PC-9 (cell line): ENCODE data around the gene FOXK1. TPM values are rescaled to one million over a fixed set of nuclear protein-coding genes. Genes with fewer than 3 reads are reported as not detected.
A peak's percentile ranks its signal among the peaks of the same experiment; 100 is the strongest.

Experiments used
- BruUV-seq: library from RNA; stranded (reverse); fragments of 400-500 nt; replicated peaks from 2 replicates; lab custom pipeline; 2021; lab: Mats Ljungman, UMichigan
- CTCF ChIA-PET: fragments of 300-600 bp; sonication (Branson Sonifier 250); formaldehyde crosslinking; loops from one replicate; lab custom pipeline; 2022; ENCODE audit warnings: antibody characterized with exemption; lab: Charles Lee
- POLR2A ChIA-PET: fragments of 300-600 bp; sonication (Branson Sonifier 250); formaldehyde crosslinking; loops from one replicate; lab custom pipeline; 2022; ENCODE audit warnings: antibody characterized with exemption; ENCODE audit not compliant: unreplicated experiment; lab: Charles Lee
- DNase-seq, 2 experiments: peaks; one replicate each; pipeline versions ENCODE4 v3.0.0 to v3.0.0-alpha.2; 2015 to 2022; ENCODE audit warnings: mixed read lengths in 1 of 2
- H2AFZ ChIP-seq: fragments of 200-600 bp; sonication (generic); 2 replicates; pipeline ENCODE4 v1.8.1; 2017; ENCODE audit warnings: antibody characterized with exemption
- H3F3A ChIP-seq: fragments of 200-600 bp; sonication (generic); 2 replicates; pipeline ENCODE4 v1.8.1; 2017; ENCODE audit warnings: antibody characterized with exemption, mild to moderate bottlenecking, low read depth; ENCODE audit not compliant: insufficient read depth
- H3K27ac ChIP-seq: fragments of 200-600 bp; sonication (generic); 2 replicates; pipeline ENCODE4 v1.6.1; 2016; ENCODE audit warnings: mixed run types
- H3K27me3 ChIP-seq: fragments of 200-600 bp; sonication (generic); 2 replicates; pipeline ENCODE4 v1.6.1; 2016; ENCODE audit warnings: low read depth, mixed run types; ENCODE audit not compliant: insufficient read depth
- H3K36me3 ChIP-seq: fragments of 200-600 bp; sonication (generic); 2 replicates; pipeline ENCODE4 v1.6.1; 2016; ENCODE audit warnings: low read depth, mixed run types
- H3K4me1 ChIP-seq: fragments of 200-600 bp; sonication (generic); replicated peaks from 2 replicates; pipeline ENCODE4 v1.6.1; 2016; ENCODE audit warnings: mixed run types; ENCODE audit not compliant: insufficient read depth
- H3K4me2 ChIP-seq: fragments of 200-600 bp; sonication (generic); 2 replicates; pipeline ENCODE4 v1.6.1; 2017; ENCODE audit warnings: mixed run types
- H3K4me3 ChIP-seq: fragments of 200-600 bp; sonication (generic); 2 replicates; pipeline ENCODE4 v1.6.1; 2016; ENCODE audit warnings: mixed run types
- H3K79me2 ChIP-seq: fragments of 200-600 bp; sonication (generic); 2 replicates; pipeline ENCODE4 v1.6.1; 2017; ENCODE audit warnings: low read depth, mixed run types
- H3K9me2 ChIP-seq: fragments of 200-600 bp; sonication (generic); 2 replicates; pipeline ENCODE4 v1.8.1; 2017; ENCODE audit warnings: mild to moderate bottlenecking; ENCODE audit not compliant: insufficient read depth
- H3K9me3 ChIP-seq: fragments of 200-600 bp; sonication (generic); 2 replicates; pipeline ENCODE4 v1.8.1; 2016; ENCODE audit warnings: low read depth; ENCODE audit not compliant: insufficient read depth
- H4K20me1 ChIP-seq: fragments of 200-600 bp; sonication (generic); 2 replicates; pipeline ENCODE4 v1.8.1; 2017; ENCODE audit not compliant: insufficient read depth
- CTCF ChIP-seq: fragments of 200-600 bp; sonication (generic); conservative IDR thresholded peaks from 2 replicates; pipeline ENCODE4 v1.6.1; 2017; ENCODE audit warnings: mixed run types, antibody characterized with exemption, mild to moderate bottlenecking, moderate library complexity
- EZH2 ChIP-seq: fragments of 200-600 bp; sonication (generic); IDR thresholded peaks from 2 replicates; pipeline ENCODE4 v1.8.0; 2017; ENCODE audit warnings: antibody characterized with exemption, low read depth
- intact Hi-C: fragments of 100-400 bp; cut with micrococcal nuclease; formaldehyde crosslinking; loops from one replicate; pipeline ENCODE4 v1.10.0; 2022; ENCODE audit not compliant: unreplicated experiment
- total RNA-seq: library from RNA; stranded (reverse); gene quantifications from 2 replicates; pipeline ENCODE4 v1.2.3, GENCODE V29; 2021

The FOXK1 gene
- total RNA-seq, 1 experiment from 2014 or later = 68.1 TPM

- Histone ChIP-seq H3K27me3 (no peaks in the 10 kb centered on the region), H3K9me2 (no peaks in the 10 kb centered on the region), H3K9me3 (no peaks in the 10 kb centered on the region), H4K20me1 (peaks cover 99% of the 10 kb centered on the region), H3K27ac (peak overlapping the region; percentile 50), H3K36me3 (no peaks in the 10 kb centered on the region), H2AFZ (no peak overlapping the region), H3K79me2 (peaks cover 97% of the 10 kb centered on the region), H3F3A (peaks cover 10% of the 10 kb centered on the region; the same call in 1 of the 2 replicates), H3K4me3 (peak overlapping the region; percentile 42; the same call in 1 of the 2 replicates), H3K4me2 (peak overlapping the region; percentile 53), H3K4me1 (0 out of 2 replicates have a peak, but pooled peaks cover 5% of the 10 kb centered on the region)
- no TSS peak for BruUV-seq
- no peak for TF ChIP-seq EZH2
- no peak for TF ChIP-seq CTCF
- ChIA-PET POLR2A (no interaction called here), CTCF (interaction anchor here (0.6 kb wide), 1 partner anchor 45 kb away, joined by 3 read pairs; no protein-coding TSS in a partner anchor)
- intact Hi-C loops = loop anchor here (1.0 kb wide), 3 partner anchors 20 to 82 kb away; no protein-coding TSS in a partner anchor
- DNase-seq = peak in 1 of 2 experiments; percentile 49
Measured at GRCh38 chr7:4724648-4725013, 42.5 kb downstream of the FOXK1 start.

- POLR2A ChIA-PET = interaction anchor here (0.5 kb wide), 2 partner anchors 24 to 92 kb away, joined by 3 to 5 read pairs; no protein-coding TSS in a partner anchor
- peak; percentile 72 to 88 for DNase-seq
- Histone ChIP-seq H3K4me3 (peak overlapping the region; percentile 42; the same call in 1 of the 2 replicates), H3K27ac (peak overlapping the region; percentile 50), H3K27me3 (no peaks in the 10 kb centered on the region), H3K79me2 (peaks cover 97% of the 10 kb centered on the region), H4K20me1 (peaks cover 99% of the 10 kb centered on the region), H2AFZ (no peak overlapping the region), H3K4me2 (peak overlapping the region; percentile 53), H3K36me3 (no peaks in the 10 kb centered on the region), H3K9me3 (no peaks in the 10 kb centered on the region), H3F3A (peaks cover 8% of the 10 kb centered on the region; the same call in 1 of the 2 replicates), H3K4me1 (0 out of 2 replicates have a peak, but pooled peaks cover 5% of the 10 kb centered on the region), H3K9me2 (no peaks in the 10 kb centered on the region)
- intact Hi-C loops = loop anchor here (1.0 kb wide), 3 partner anchors 19 to 83 kb away; no protein-coding TSS in a partner anchor
- BruUV-seq = TSS peak; percentile 66
- CTCF ChIA-PET = no interaction called here
- TF ChIP-seq EZH2 (no peak), CTCF (no peak)
Measured at GRCh38 chr7:4725014-4725849, 43.1 kb downstream of the FOXK1 start.

GRCh38 chr7:4725850-4726450 is 43.9 kb downstream of the FOXK1 start:
- TSS peak; percentile 26 for BruUV-seq
- Histone ChIP-seq H3K4me3 (peak overlapping the region; percentile 42; the same call in 1 of the 2 replicates), H3K9me2 (no peaks in the 10 kb centered on the region), H3K4me2 (peak overlapping the region; percentile 53), H3K27me3 (no peaks in the 10 kb centered on the region), H3K27ac (peak overlapping the region; percentile 50), H3F3A (peaks cover 8% of the 10 kb centered on the region; the same call in 1 of the 2 replicates), H4K20me1 (peaks cover 99% of the 10 kb centered on the region), H3K79me2 (peaks cover 94% of the 10 kb centered on the region), H3K4me1 (0 out of 2 replicates have a peak, but pooled peaks cover 5% of the 10 kb centered on the region), H2AFZ (no peak overlapping the region), H3K9me3 (no peaks in the 10 kb centered on the region), H3K36me3 (no peaks in the 10 kb centered on the region)
- no peak for TF ChIP-seq EZH2
- TF ChIP-seq CTCF = no peak
- POLR2A ChIA-PET = interaction anchor here (0.5 kb wide), 2 partner anchors 23 to 93 kb away, joined by 3 to 5 read pairs; no protein-coding TSS in a partner anchor
- CTCF ChIA-PET = interaction anchor here (0.6 kb wide), 2 partner anchors 35 to 114 kb away, joined by 3 to 7 read pairs; no protein-coding TSS in a partner anchor
- no peak for DNase-seq
- intact Hi-C loops = loop anchor here (1.0 kb wide), 3 partner anchors 18 to 84 kb away; no protein-coding TSS in a partner anchor
